B cell (primary cell): Measurements from ENCODE around the gene CFAP73.

Experiments used
- CTCF ChIP-seq: fragments of 200-600 bp; IDR thresholded peaks from one replicate; pipeline ENCODE4 v1.8.0; 2022; ENCODE audit warnings: antibody characterized with exemption, mild to moderate bottlenecking
- EZH2 ChIP-seq: IDR thresholded peaks from 2 replicates; pipeline ENCODE4 v1.6.1; 2012; ENCODE audit warnings: borderline replicate concordance, low read depth, mild to moderate bottlenecking, moderate library complexity, low read length; ENCODE audit not compliant: insufficient read depth, poor library complexity, severe bottlenecking

DNA sequence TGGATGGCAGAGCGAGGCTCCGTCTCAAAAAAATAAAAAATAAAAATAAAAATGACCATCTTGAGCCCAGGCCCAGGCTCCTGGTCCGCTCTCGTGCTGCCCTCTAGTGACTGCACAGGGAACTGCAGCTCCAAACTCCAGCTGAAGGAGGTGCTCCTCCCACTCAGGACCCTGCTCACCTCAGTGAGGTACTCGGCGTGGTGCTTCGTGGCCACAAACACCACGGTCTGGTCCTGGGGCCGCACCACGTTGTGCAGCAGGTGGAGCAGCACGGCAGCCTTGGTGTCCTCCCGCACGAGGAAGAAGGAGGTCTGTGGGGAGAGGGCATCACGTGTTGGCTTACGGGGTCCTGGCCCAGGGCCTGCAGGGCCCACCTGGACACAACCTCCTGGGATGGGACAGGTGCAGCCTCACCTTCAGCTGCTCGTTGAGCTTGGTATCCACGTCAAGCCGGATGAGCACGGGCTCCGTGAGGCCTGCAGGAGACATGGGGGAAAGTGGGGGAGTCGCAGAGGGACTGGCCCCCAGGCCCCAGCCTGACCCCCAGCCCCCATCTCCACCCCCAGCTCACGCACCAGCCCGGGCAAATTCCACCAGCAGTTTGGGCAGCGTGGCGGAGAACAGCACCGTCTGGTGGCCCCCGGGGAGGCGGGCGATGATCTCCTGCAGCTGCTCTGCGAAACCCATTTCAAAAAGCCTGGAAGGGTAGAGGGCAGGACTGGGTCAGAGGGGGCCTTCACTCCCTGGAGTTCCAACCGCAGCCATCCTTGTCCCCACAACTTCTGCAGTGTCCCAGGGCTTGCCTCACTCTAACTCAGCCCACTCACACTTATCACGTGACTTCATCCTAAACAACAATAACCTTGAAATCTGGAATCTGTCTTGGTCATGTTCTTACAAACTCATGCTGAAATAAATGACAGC lies 25.2 kb downstream of the CFAP73 start:
- peak; percentile 98 for TF ChIP-seq CTCF
- TF ChIP-seq EZH2: no peak
